K562 (cell line): ENCODE data around the gene STK24. TPM values are rescaled to one million over a fixed set of nuclear protein-coding genes. Genes with fewer than 3 reads are reported as not detected.
A peak's percentile ranks its signal among the peaks of the same experiment; 100 is the strongest.

ENCODE experiments used
- ATF1 ChIP-seq, 2 experiments: fragments of 450-650 bp in 1 of 2; IDR thresholded peaks; 2 replicates each; pipeline ENCODE4 v1.6.1; 2016; ENCODE audit warnings: missing compliant biosample characterization in 1 of 2, missing genetic modification characterization in 1 of 2
- ATF2 ChIP-seq: sonication (generic); formaldehyde crosslinking; IDR thresholded peaks from 2 replicates; pipeline ENCODE4 v1.8.1; 2022; ENCODE audit warnings: missing genetic modification reagents
- CBFA2T2 ChIP-seq: fragments of 450-650 bp; conservative IDR thresholded peaks from 2 replicates; pipeline ENCODE4 v1.6.1; 2017; ENCODE audit warnings: mild to moderate bottlenecking
- CEBPB ChIP-seq: fragments of 450-650 bp; IDR thresholded peaks from 2 replicates; pipeline ENCODE4 v1.6.1; 2016; ENCODE audit warnings: missing genetic modification characterization, missing compliant biosample characterization
- GTF2F1 ChIP-seq: IDR thresholded peaks from 2 replicates; pipeline ENCODE4 v1.6.1; 2011; ENCODE audit warnings: low read depth, low read length, improper control_type of control experiment
- HSF4 ChIP-seq: fragments of 250-450 bp; sonication (Bioruptor Pico); IDR thresholded peaks from 2 replicates; pipeline ENCODE4 v2.1.2; 2022; ENCODE audit warnings: mild to moderate bottlenecking, moderate library complexity, borderline replicate concordance
- JUNB ChIP-seq: fragments of 450-650 bp; formaldehyde crosslinking; conservative IDR thresholded peaks from 2 replicates; pipeline ENCODE4 v1.4.0; 2020; ENCODE audit warnings: mild to moderate bottlenecking
- JUND ChIP-seq, 2 experiments: IDR thresholded peaks; 2 replicates in 1 of 2; 3 replicates in 1 of 2; pipeline ENCODE4 v1.6.1; 2011; ENCODE audit warnings: borderline replicate concordance in 2 of 2, low read depth in 2 of 2, low read length in 2 of 2, improper control_type of control experiment in 1 of 2, missing biosample characterization in 1 of 2, missing genetic modification characterization in 1 of 2, missing genetic modification reagents in 1 of 2
- KDM1A ChIP-seq, 2 experiments: fragments of 450-650 bp; IDR thresholded peaks; 2 replicates each; pipeline ENCODE4 v1.6.1; 2016; ENCODE audit warnings: mild to moderate bottlenecking in 2 of 2
- LCOR ChIP-seq: sonication (generic); formaldehyde crosslinking; IDR thresholded peaks from 2 replicates; pipeline ENCODE4 v1.8.0; 2022; ENCODE audit warnings: mild to moderate bottlenecking, missing genetic modification reagents
- MECOM ChIP-seq: fragments of 250-450 bp; sonication (Bioruptor Pico); IDR thresholded peaks from 2 replicates; pipeline ENCODE4 v1.8.0; 2022; ENCODE audit warnings: inconsistent platforms
- PHF21A ChIP-seq: fragments of 450-650 bp; IDR thresholded peaks from 2 replicates; pipeline ENCODE4 v1.6.1; 2017; ENCODE audit warnings: low read depth, borderline replicate concordance
- POLR2G ChIP-seq: fragments of 200-400 bp; formaldehyde crosslinking; IDR thresholded peaks from 2 replicates; pipeline ENCODE4 v1.6.1; 2017; ENCODE audit warnings: low read depth, mild to moderate bottlenecking, antibody characterized with exemption, low read length, moderate library complexity
- PPARD ChIP-seq: fragments of 250-450 bp; sonication (Bioruptor Pico); IDR thresholded peaks from 2 replicates; pipeline ENCODE4 v1.8.0; 2022; ENCODE audit warnings: inconsistent platforms, mild to moderate bottlenecking, moderate library complexity
- RBM17 ChIP-seq: fragments of 200-400 bp; formaldehyde crosslinking; IDR thresholded peaks from 2 replicates; pipeline ENCODE4 v1.6.1; 2017; ENCODE audit warnings: low read depth, mild to moderate bottlenecking, low read length, borderline replicate concordance
- U2AF2 ChIP-seq: fragments of 200-400 bp; formaldehyde crosslinking; optimal IDR thresholded peaks from 2 replicates; pipeline ENCODE3; 2017; ENCODE audit warnings: low read depth, mild to moderate bottlenecking, low read length
- ZBTB8A ChIP-seq: fragments of 450-650 bp; IDR thresholded peaks from 2 replicates; pipeline ENCODE4 v1.6.1; 2018; ENCODE audit warnings: mild to moderate bottlenecking, moderate library complexity; ENCODE audit not compliant: partially characterized antibody
- ZNF668 ChIP-seq: fragments of 250-450 bp; sonication (Bioruptor Pico); IDR thresholded peaks from 2 replicates; pipeline ENCODE4 v1.8.0; 2022; ENCODE audit warnings: mild to moderate bottlenecking, inconsistent platforms
- polyA plus RNA-seq, 8 experiments: library from polyadenylated mRNA; depleted of rRNA in 4 of 8; stranded (reverse) in 5 of 8; unstranded in 3 of 8; fragments of >200 nt; fragmentation: Nextera tagmentation in 2 of 8; fragmentation: Illumina TruSeq in 1 of 8; extraction: Ambion mirVana in 2 of 8; extraction: Trizol in 1 of 8; gene quantifications; 2 replicates each; pipeline versions ENCODE4 v1.2.1 to v1.2.3, GENCODE V29; 2011 to 2014; ENCODE audit warnings: inconsistent platforms in 1 of 8, missing spikeins in 1 of 8
- total RNA-seq, 7 experiments: library from RNA; depleted of rRNA in 6 of 7; stranded (reverse); fragments of >200 nt in 6 of 7; fragmentation: Illumina TruSeq in 2 of 7; extraction: Trizol in 2 of 7; gene quantifications; 2 replicates each; pipeline versions ENCODE4 v1.2.1 to v1.2.3, GENCODE V29; 2011 to 2021; ENCODE audit warnings: low replicate concordance in 1 of 7
- TF ChIP-seq, protein P1 (sequence below), 2 experiments: fragments of 150-350 bp in 1 of 2; IDR thresholded peaks; 2 replicates each; pipeline ENCODE4 v1.6.1; 2012 to 2016; ENCODE audit warnings: low read depth in 2 of 2, low read length in 2 of 2, mild to moderate bottlenecking in 1 of 2, moderate library complexity in 1 of 2
- TF ChIP-seq, protein P2 (sequence below), 2 experiments: fragments of 450-650 bp in 1 of 2; sonication (generic) in 1 of 2; formaldehyde crosslinking in 1 of 2; IDR thresholded peaks in 1 of 2; conservative IDR thresholded peaks in 1 of 2; 2 replicates each; pipeline versions ENCODE4 v1.6.1 to v1.8.1; 2016 to 2023; ENCODE audit warnings: mild to moderate bottlenecking in 2 of 2, moderate library complexity in 2 of 2, inconsistent platforms in 1 of 2, missing genetic modification reagents in 1 of 2

STK24 gene
- total and polyA plus RNA-seq, 9 of the 15 experiments (the other 6 are each of a cell fraction or from before 2014, with no cell fraction given), result 3.8 to 78.4 (median 28.2) TPM

- no peak for TF ChIP-seq RBM17
- TF ChIP-seq JUNB (CRISPR knock-in tag), result no peak
- TF ChIP-seq, protein P1, sequence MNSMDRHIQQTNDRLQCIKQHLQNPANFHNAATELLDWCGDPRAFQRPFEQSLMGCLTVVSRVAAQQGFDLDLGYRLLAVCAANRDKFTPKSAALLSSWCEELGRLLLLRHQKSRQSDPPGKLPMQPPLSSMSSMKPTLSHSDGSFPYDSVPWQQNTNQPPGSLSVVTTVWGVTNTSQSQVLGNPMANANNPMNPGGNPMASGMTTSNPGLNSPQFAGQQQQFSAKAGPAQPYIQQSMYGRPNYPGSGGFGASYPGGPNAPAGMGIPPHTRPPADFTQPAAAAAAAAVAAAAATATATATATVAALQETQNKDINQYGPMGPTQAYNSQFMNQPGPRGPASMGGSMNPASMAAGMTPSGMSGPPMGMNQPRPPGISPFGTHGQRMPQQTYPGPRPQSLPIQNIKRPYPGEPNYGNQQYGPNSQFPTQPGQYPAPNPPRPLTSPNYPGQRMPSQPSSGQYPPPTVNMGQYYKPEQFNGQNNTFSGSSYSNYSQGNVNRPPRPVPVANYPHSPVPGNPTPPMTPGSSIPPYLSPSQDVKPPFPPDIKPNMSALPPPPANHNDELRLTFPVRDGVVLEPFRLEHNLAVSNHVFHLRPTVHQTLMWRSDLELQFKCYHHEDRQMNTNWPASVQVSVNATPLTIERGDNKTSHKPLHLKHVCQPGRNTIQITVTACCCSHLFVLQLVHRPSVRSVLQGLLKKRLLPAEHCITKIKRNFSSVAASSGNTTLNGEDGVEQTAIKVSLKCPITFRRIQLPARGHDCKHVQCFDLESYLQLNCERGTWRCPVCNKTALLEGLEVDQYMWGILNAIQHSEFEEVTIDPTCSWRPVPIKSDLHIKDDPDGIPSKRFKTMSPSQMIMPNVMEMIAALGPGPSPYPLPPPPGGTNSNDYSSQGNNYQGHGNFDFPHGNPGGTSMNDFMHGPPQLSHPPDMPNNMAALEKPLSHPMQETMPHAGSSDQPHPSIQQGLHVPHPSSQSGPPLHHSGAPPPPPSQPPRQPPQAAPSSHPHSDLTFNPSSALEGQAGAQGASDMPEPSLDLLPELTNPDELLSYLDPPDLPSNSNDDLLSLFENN (IDR thresholded peaks at IDR 0.05; ENCODE audit: low read depth in 2 of 2, low read length in 2 of 2), result 0 out of 4 replicates have a peak, but pooled peaks of 1 of the 2 experiments have one; percentile 14
- no peak for TF ChIP-seq ATF2 (CRISPR knock-in tag)
- peak; percentile 58 for TF ChIP-seq JUND (IDR thresholded peaks at IDR 0.05; ENCODE audit: borderline replicate concordance, low read depth, low read length)
- peak; percentile 36; the same call in 1 of the 3 replicates for TF ChIP-seq JUND (tag; IDR thresholded peaks at IDR 0.05; ENCODE audit: borderline replicate concordance, low read depth, low read length)
- TF ChIP-seq, protein P2, sequence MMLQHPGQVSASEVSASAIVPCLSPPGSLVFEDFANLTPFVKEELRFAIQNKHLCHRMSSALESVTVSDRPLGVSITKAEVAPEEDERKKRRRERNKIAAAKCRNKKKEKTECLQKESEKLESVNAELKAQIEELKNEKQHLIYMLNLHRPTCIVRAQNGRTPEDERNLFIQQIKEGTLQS (IDR thresholded peaks at IDR 0.05), result peak; percentile 93
- TF ChIP-seq, protein P2 (CRISPR knock-in tag; conservative IDR thresholded peaks at IDR 0.05), result no peak; the same call in 1 of the 2 replicates
- TF ChIP-seq GTF2F1, result no peak
- no peak for TF ChIP-seq ATF1 (CRISPR knock-in tag; IDR thresholded peaks at IDR 0.05)
- TF ChIP-seq ATF1 (tag; IDR thresholded peaks at IDR 0.05), result peak; percentile 58
- 0 out of 2 replicates have a peak, but pooled peaks have one; percentile 19 for TF ChIP-seq CBFA2T2
- no peak for TF ChIP-seq HSF4 (CRISPR knock-in tag)
- TF ChIP-seq PHF21A, result no peak
- TF ChIP-seq ZNF668 (CRISPR knock-in tag), result no peak
- TF ChIP-seq LCOR, result peak; percentile 63; the same call in 1 of the 2 replicates
- TF ChIP-seq PPARD (CRISPR knock-in tag), result no peak
- TF ChIP-seq MECOM (CRISPR knock-in tag), result no peak
- no peak for TF ChIP-seq ZBTB8A
- TF ChIP-seq KDM1A (IDR thresholded peaks at IDR 0.05), result peak in 1 of 2 experiments; percentile 15; a peak in 1 of 4 replicates
- TF ChIP-seq U2AF2, result no peak
- TF ChIP-seq CEBPB (tag), result peak; percentile 57; the same call in 1 of the 2 replicates
- 0 out of 2 replicates have a peak, but pooled peaks have one; percentile 26 for TF ChIP-seq POLR2G
Measured at GRCh38 chr13:98484289-98485219, 92.4 kb downstream of the STK24 start (continued).
